ENCODE data around the gene PDE1A. TPM values are rescaled to one million over a fixed set of nuclear protein-coding genes. Genes with fewer than 3 reads are reported as not detected.

Gene PDE1A
- total and polyA plus RNA-seq, 4 donors, result 0.64 to 5.2 (median 1.7) TPM

GRCh38 chr2:182463760-182464159, 36.9 kb upstream of the PDE1A start (continued):
- TF ChIP-seq ATF3 (IDR thresholded peaks at IDR 0.05) (no peak), REST (IDR thresholded peaks at IDR 0.05) (no peak)

DNA sequence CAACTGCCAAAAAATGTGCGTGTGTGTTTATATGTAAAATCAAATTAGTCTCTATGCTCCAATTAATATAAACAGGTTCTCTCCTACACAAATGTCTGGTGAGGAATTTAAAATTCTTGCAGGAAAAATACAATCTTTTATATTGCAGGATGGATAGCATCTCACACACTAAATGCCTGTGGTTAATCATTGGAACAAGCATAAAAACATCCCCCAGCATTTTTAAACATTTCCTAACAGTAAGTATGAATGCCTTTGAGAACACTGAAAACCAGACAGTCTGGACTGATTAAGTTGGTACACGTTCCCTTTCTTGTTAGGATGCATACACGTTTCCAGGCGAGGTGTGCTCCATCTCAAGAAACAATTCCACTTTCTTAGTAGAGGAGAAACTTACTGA, 29.9 kb upstream of the PDE1A start:
- 68% methylated on average over 4 of the region's 4 CpGs for WGBS
- Histone ChIP-seq H3K4me1 (ENCODE audit: control insufficient read depth in 4 of 4, insufficient read depth in 4 of 4, low read length in 3 of 4) (no peaks in the 10 kb centered on the region), H3K9ac (ENCODE audit: low read depth in 1 of 2, low read length in 2 of 2) (no peak overlapping the region), H3K27me3 (ENCODE audit: control insufficient read depth in 4 of 4, insufficient read depth in 4 of 4, low read length in 3 of 4) (no peaks in the 10 kb centered on the region), H3K27ac (ENCODE audit: low read depth in 1 of 2, low read length in 2 of 2) (no peak overlapping the region), H3K36me3 (ENCODE audit: control insufficient read depth in 4 of 4, insufficient read depth in 3 of 4, low read depth in 1 of 4, low read length in 3 of 4) (no peaks in the 10 kb centered on the region), H3K9me3 (ENCODE audit: control insufficient read depth in 4 of 4, low read length in 3 of 4) (no peaks in the 10 kb centered on the region), H3K4me3 (ENCODE audit: low read depth in 1 of 3, low read length in 3 of 3) (no peak overlapping the region)
- TF ChIP-seq GABPA (IDR thresholded peaks at IDR 0.05 in 1 of 2, conservative IDR thresholded peaks at IDR 0.05 in 1 of 2) (no peak), HNF4A (conservative IDR thresholded peaks at IDR 0.05) (no peak), RAD21 (IDR thresholded peaks at IDR 0.05) (no peak)
- no peak for DNase-seq (ENCODE audit: low spot score)

DNA sequence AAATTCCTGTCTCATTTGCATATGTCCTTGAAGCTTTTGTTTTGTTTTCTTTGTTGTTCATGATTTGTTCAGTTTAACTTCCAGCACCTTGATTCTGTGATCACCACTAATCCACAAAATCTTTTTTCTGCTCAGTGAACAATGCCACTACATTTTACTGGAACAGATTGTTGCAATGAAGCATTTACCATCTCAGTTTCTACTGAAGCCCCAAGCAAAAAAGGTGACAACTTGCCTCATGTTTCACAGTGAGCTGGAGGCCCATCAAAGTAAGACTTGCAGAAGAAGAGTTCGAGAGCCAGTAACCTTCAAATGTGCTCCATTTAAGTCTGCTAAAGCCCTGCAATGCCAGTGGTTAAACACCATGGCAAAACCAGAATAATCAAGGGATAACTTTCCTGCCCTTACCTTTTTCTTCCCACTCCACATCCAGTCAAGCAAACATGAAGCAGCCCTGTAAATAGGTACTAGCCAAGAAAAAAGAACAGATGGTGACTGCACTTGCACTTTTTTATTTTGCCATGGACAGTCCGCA, 25.7 kb upstream of the PDE1A start:
- Histone ChIP-seq H3K9me3 (ENCODE audit: control insufficient read depth in 4 of 4, low read length in 3 of 4) (no peaks in the 10 kb centered on the region), H3K4me1 (ENCODE audit: control insufficient read depth in 4 of 4, insufficient read depth in 4 of 4, low read length in 3 of 4) (no peaks in the 10 kb centered on the region), H3K27me3 (ENCODE audit: control insufficient read depth in 4 of 4, insufficient read depth in 4 of 4, low read length in 3 of 4) (no peaks in the 10 kb centered on the region), H3K4me3 (ENCODE audit: low read depth in 1 of 3, low read length in 3 of 3) (no peak overlapping the region), H3K27ac (ENCODE audit: low read depth in 1 of 2, low read length in 2 of 2) (no peak overlapping the region), H3K9ac (ENCODE audit: low read depth in 1 of 2, low read length in 2 of 2) (no peak overlapping the region), H3K36me3 (ENCODE audit: control insufficient read depth in 4 of 4, insufficient read depth in 3 of 4, low read depth in 1 of 4, low read length in 3 of 4) (no peaks in the 10 kb centered on the region)
- TF ChIP-seq RAD21 (IDR thresholded peaks at IDR 0.05) (no peak), YY1 (IDR thresholded peaks at IDR 0.05) (no peak), RXRA (IDR thresholded peaks at IDR 0.05) (no peak), EGR1 (IDR thresholded peaks at IDR 0.05; ENCODE audit: low read depth in 2 of 2) (no peak), NR2F2 (IDR thresholded peaks at IDR 0.05) (no peak), JUND (IDR thresholded peaks at IDR 0.05) (no peak), TAF1 (conservative IDR thresholded peaks at IDR 0.05) (no peak), CTCF (IDR thresholded peaks at IDR 0.05; ENCODE audit: low read depth, low read length, missing input control) (no peak), FOXA1 (IDR thresholded peaks at IDR 0.05) (no peak), SP1 (IDR thresholded peaks at IDR 0.05) (no peak), HNF4G (IDR thresholded peaks at IDR 0.05) (no peak), FOXA2 (IDR thresholded peaks at IDR 0.05) (no peak), GABPA (IDR thresholded peaks at IDR 0.05 in 1 of 2, conservative IDR thresholded peaks at IDR 0.05 in 1 of 2) (no peak), HNF4A (conservative IDR thresholded peaks at IDR 0.05) (no peak), ATF3 (IDR thresholded peaks at IDR 0.05) (no peak), ZBTB33 (IDR thresholded peaks at IDR 0.05) (no peak), REST (IDR thresholded peaks at IDR 0.05) (no peak)
- TF ChIP-seq, protein P1, sequence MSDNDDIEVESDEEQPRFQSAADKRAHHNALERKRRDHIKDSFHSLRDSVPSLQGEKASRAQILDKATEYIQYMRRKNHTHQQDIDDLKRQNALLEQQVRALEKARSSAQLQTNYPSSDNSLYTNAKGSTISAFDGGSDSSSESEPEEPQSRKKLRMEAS (IDR thresholded peaks at IDR 0.05), result no peak
- 73% methylated on average over 2 of the region's 2 CpGs for WGBS
- no peak for DNase-seq (ENCODE audit: low spot score)
